CD4-positive, alpha-beta T cell treated with Interferon gamma for 1 hour (primary cell): ENCODE results near the gene DUSP9.
A peak's percentile ranks its signal among the peaks of the same experiment; 100 is the strongest.
"Not testable (repeated sequence)": the region's sequence is repeated elsewhere in the genome, so short reads cannot be mapped to it uniquely, and the experiment has no call there.

ENCODE experiments used
- DNase-seq: peaks from one replicate; pipeline ENCODE4 v3.0.0-alpha.2; 2020

The DUSP9 gene, protein sequence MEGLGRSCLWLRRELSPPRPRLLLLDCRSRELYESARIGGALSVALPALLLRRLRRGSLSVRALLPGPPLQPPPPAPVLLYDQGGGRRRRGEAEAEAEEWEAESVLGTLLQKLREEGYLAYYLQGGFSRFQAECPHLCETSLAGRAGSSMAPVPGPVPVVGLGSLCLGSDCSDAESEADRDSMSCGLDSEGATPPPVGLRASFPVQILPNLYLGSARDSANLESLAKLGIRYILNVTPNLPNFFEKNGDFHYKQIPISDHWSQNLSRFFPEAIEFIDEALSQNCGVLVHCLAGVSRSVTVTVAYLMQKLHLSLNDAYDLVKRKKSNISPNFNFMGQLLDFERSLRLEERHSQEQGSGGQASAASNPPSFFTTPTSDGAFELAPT

GRCh38 chrX:153646620-153647373, at the start of gene DUSP9:
Gene DUSP9, plus strand, starts transcription at chrX:153647203. Its CDS starts 751 bp downstream, at chrX:153647954.
- DNase-seq: no peak

DNA sequence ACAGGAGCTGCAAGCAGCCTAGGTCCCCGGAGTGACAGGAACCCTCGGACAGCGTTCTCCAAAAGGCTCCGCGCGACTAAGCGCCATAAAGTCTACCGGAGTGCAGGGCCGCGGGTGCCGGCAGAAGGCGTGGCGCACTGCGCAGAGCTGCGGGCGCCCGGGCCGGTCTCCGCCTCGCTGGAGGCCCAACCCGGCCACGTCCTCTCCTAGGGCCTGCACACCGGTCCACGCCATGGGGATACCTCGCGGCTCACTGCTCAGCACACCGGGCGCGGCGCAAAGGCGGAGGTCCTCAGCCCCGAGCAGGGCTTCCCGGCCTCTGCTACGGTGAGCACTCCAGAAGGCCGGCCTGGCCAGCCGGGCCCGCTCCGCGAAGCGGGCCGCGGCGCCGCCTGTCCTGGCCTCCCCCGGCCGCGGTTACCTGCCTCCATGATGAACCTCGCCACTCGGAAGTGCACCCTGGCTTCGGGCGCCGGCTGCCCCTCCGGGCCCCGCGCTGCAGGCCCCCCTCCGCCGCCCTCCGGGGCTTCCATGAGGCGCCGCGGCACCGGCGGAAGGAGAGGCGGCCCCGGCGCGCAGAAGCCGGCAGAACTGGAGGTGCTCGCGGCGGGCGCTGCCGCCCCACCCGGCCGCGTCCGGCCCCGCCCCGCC, 48.3 kb upstream of the DUSP9 start, which contains the start of gene CCNQ:
Gene CCNQ (minus strand): TSS at position 599 of the 651 bp plus-strand sequence. CDS start 66 bp downstream, at position 533.
- DNase-seq: no peak

GRCh38 chrX:153599192-153600031, 47.6 kb upstream of the DUSP9 start:
- peak; percentile 91 for DNase-seq

DNA sequence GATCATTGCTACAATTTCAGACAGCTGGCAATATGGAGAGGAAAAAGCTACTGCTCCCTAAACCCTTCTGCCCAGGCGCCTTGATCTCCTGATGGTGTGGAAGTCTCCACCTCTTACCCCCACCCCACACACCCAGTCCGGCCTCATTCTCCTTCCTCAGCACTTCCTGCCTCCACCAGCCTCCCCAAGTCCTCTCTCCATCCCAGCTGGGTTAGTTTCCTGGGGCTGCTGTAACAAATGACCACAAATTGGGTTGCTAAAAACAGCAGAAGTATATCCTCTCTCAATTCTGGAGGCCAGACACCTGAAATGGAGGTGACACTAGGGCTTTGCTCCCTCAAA, 47.0 kb upstream of the DUSP9 start:
- no peak for DNase-seq

DNA sequence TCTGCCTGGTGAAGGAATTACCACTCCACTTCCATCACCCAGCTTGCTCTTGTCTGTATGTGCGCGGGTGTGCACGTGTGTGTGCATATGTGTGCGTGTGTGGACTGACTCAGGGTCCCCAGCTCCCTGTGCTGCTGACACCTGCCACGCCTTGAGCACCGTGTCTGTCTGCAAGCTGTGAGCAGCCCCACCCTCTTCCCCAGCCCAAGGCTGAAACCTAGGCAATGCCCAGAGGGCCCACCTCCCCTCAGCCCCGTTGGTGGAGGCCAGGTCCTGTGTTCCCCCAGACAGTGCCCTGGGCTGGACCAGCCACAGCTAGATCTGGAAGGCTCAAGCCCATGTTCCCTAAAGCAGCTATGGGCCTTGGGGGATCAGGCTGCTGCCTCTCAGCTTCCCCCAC, 46.1 kb upstream of the DUSP9 start:
- DNase-seq: no peak

DNA sequence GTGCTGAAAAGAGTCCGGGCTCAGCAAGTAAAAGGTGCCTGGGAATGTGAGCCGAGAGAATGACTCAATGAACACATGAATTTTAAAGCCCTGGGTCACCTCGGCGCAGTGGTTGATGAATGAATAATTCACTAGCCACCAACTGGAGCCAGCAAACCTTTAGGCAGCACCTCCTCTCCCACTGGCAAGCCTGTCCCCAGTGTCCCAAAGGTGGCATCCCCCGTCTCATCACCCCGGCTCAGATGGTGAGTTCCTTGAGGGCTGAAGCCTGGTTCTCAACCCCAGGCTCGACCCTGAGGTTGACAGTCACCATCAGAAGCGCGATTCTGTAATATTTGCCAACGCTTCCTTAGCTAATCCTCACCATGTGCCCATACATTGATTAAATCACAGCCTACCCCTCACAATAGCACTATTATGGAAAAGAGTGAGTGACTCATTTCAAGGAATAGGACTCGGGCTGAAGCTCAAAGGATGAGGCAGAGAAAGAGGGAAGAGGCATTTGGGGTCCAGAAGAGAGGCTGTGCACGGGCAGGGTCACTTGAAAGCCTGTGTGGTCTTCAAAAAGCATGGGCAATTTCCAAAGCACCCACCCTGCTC, 45.4 kb upstream of the DUSP9 start:
- no peak for DNase-seq

DNA sequence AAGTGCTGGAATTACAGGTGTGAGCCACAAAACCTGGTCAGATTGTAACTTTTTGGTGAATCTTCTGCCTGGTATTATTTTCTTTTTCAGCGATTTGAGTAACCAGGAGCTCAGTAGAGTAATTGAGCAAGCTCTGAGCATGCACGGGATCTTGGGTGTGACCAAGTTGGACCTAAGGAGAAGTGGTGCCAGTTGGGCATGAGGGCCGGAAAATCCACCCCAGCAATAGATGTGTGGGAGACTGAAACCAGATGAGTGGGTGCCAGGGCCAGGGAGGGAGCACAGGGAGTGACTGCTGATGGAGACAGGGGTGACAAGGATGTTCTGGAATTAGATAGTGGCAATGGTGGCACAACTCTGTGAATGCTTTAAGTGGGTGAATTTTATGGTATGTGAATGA, 44.4 kb upstream of the DUSP9 start:
- no peak for DNase-seq

DNA sequence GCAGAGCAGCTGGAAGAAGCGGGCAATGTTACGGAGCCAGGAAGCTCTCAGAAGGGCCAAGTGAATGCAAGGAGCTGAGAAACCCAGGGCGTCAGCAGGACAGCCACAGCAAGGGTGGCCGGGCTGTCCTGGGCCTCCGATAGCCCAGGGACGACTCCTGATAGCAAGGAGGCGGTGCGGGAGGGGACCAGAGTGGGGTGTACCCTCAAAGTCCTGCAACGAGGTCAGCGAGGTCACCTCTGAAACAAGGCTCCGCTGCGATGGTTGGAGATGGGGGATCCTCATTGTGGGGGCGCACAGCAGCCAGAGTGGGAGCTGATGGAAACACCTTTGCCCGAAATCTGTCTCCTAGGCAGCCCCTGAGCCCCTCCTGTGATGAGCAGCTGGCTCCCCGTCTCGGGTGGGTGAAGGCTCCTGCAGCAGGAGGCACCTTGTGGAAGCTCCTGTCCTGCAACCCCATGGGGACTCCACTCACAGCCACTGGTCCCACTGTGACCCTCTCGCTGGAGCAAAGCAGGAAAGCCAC, 43.8 kb upstream of the DUSP9 start:
- DNase-seq: no peak

DNA sequence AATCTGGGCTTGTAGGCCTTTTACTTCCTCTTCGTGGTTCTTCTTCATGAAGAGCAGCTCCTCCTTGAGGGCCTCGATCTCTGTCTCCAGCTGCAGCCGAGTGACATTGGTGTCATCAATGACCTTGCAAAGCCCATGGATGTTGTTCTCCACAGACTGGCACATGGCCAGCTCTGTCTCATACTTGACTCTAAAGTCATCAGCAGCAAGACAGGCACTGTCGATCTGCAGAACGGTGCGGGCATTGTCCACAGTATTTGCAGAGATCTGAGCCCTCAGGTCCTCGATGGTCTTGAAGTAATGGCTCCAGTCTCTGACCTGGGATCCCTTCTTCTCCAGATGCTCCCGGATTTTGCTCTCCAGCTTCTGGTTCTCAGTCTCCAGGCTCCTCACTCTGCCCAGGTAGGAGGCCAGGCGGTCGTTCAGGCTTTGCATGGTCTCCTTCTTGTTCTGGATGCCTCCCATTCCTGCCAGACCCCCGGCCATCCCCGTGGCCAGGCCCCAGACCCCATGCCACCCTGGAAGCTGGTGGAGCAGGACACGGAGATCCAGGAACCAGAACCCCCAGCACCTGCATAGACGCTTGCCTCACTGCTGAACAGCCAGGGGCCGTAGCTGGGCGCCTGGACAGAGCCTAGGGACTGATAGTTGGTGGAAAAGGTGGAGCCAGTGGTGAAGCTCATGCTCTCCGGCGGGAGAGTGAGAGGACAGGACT, 42.2 kb upstream of the DUSP9 start:
- not testable (repeated sequence) for DNase-seq

- no peak for DNase-seq
These were observed 40.5 kb upstream of the DUSP9 start for GRCh38 chrX:153606503-153606902.

DNA sequence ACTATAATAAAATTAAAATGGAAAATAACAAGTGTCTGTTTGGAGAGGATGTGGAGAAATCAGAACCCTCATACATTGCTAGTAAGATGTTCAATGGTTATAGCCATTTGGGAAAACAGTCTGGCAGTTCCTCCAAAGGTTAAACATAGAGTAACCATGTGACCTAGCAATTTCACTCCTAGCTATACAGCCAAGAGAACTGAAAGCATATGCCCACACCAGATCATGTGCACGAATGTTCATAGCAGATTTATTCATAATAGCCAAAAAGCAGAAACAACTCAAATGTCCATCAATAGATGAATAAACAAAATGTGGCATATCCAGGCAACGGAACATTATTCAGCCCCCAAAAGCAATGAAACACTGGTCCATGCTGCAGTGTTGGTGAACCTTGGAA, 38.6 kb upstream of the DUSP9 start:
- DNase-seq: no peak

- no peak for DNase-seq
These were observed 38.2 kb upstream of the DUSP9 start for GRCh38 chrX:153608806-153609205.

- peak; percentile 72 for DNase-seq
These were observed 36.8 kb upstream of the DUSP9 start for GRCh38 chrX:153609917-153610835.

DNA sequence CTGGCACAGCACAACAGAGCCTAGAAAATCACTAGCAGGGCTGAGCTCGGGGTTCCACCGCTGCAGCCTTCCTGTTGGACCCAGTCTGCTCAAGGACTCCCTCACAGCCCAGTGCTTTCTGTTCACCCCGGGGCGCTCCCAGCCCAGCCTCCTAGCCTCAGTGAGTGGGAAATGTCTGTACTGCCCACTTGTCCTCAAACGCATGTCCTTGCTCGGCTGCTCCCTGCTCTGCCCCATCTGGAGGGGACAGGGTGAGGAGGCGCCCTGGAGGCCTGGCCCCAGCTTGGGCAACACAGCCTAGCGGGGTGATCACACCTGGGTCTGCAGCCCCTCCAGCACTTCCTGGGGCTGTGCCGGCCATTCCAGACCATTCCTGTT, 36.2 kb upstream of the DUSP9 start:
- DNase-seq: no peak

GRCh38 chrX:153611298-153612095, 35.5 kb upstream of the DUSP9 start:
- DNase-seq: no peak

DNA sequence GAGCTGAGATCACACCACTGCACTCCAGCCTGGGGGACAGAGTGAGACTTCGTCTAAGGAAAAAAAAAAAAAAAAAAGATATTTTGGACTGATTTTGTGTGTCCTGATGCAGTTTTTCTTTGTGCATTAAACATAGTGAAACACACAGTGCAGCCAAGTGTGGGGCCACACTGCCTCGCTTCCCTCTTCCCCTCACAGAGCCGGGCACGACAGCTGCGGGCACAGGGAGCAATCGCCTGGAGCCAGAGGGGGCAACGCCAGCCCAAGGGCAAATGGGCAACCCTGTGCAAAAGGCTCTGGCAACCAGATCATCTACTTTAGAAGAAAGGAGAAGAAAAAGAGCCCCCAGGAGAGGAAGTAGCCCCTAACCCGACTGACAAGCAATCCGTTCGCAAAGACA, 34.6 kb upstream of the DUSP9 start:
- no peak for DNase-seq

GRCh38 chrX:153614818-153615217, 32.2 kb upstream of the DUSP9 start:
- DNase-seq: no peak

DNA sequence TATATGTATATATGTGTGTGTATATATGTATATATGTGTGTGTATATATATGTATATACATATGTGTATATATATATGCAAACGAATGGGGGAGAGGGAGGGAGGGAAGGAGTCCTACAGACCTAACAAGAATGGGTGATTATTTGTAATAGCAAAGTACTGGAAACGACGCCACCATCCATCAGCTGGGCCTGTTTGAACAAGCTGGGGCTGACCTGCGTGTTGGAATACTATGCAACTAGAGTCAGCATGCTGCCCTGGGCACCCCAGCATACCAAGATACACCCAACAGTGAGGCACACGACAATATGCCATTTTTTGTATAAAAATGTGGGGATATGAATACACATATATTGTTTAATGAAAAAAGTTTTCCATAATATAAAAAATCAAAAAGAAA, 26.4 kb upstream of the DUSP9 start:
- no peak for DNase-seq

DNA sequence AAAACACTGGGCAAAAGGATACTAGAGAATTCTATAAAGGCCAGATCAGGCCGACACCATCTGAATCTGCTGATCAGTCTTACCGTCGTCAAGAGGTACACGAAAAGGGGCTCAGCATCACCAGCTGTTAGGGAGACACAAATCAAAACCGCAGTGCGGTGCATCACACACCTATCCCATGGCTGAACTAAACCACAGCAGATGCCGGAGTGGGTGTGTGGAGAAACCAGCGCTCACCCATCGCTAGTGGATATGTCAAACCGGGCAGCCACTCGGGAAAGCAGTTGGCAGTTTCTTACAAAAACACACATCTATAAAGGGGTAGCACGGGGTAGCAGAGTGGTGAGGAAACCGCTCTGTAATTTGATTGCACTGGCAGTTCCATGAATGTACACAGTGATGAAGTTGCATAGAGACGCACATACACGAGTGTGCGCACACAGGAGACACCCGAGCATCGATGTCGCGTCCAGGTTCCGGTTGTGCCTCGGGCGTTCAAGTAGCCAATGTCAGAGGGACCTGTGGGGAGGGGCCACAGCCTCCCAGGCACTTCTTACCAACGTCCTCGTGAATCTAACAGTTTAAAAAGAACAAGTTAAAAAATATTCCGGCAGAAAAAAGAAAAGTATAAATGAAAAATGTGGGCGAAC, 24.9 kb upstream of the DUSP9 start:
- DNase-seq: no peak
